Calu3 (cell line): ENCODE data around the gene CLEC4M. TPM values are rescaled to one million over a fixed set of nuclear protein-coding genes. Genes with fewer than 3 reads are reported as not detected.

ENCODE experiments used
- BruUV-seq: library from RNA; stranded (reverse); fragments of 400-500 nt; replicated peaks from 2 replicates; lab custom pipeline; 2021; lab: Mats Ljungman, UMichigan
- CTCF ChIA-PET: fragments of 300-600 bp; sonication (Branson Sonifier 250); formaldehyde crosslinking; loops from one replicate; lab custom pipeline; 2022; ENCODE audit warnings: antibody characterized with exemption; lab: Charles Lee
- DNase-seq: peaks from one replicate; pipeline ENCODE4 v3.0.0; 2022
- H3K27ac Mint-ChIP-seq: one replicate; pipeline ENCODE4 v1.8.0; 2022; ENCODE audit warnings: mixed read lengths; ENCODE audit not compliant: unreplicated experiment
- H3K27me3 Mint-ChIP-seq: one replicate; pipeline ENCODE4 v1.8.0; 2022; ENCODE audit warnings: mixed read lengths; ENCODE audit not compliant: unreplicated experiment
- H3K36me3 Mint-ChIP-seq: one replicate; pipeline ENCODE4 v1.8.0; 2022; ENCODE audit warnings: mild to moderate bottlenecking, moderate library complexity, mixed read lengths; ENCODE audit not compliant: insufficient read depth, unreplicated experiment
- H3K4me1 Mint-ChIP-seq: one replicate; pipeline ENCODE4 v1.8.0; 2022; ENCODE audit warnings: mild to moderate bottlenecking, low read depth, mixed read lengths; ENCODE audit not compliant: unreplicated experiment
- H3K4me3 Mint-ChIP-seq: one replicate; pipeline ENCODE4 v1.8.0; 2022; ENCODE audit warnings: mild to moderate bottlenecking, low read depth, moderate library complexity, mixed read lengths; ENCODE audit not compliant: unreplicated experiment
- H3K9me3 Mint-ChIP-seq: one replicate; pipeline ENCODE4 v1.8.0; 2022; ENCODE audit warnings: low read depth, mixed read lengths; ENCODE audit not compliant: unreplicated experiment
- intact Hi-C: fragments of 100-400 bp; cut with micrococcal nuclease; formaldehyde crosslinking; loops from one replicate; pipeline ENCODE4 v1.10.0; 2022; ENCODE audit not compliant: unreplicated experiment
- total RNA-seq: library from RNA; stranded (reverse); gene quantifications from 2 replicates; pipeline ENCODE4 v1.2.3, GENCODE V29; 2022
- TF ChIP-seq, protein P1 (sequence below): fragments of 200-600 bp; IDR thresholded peaks from one replicate; pipeline ENCODE4 v1.8.0; 2022; ENCODE audit warnings: antibody characterized with exemption; ENCODE audit not compliant: unreplicated experiment

The CLEC4M gene
- total RNA-seq, 1 experiment from 2014 or later, result not detected

- CTCF ChIA-PET, result no interaction called here
- no peak for DNase-seq
- Mint-ChIP-seq H3K27me3 (peaks cover 80% of the 10 kb centered on the region), H3K4me3 (no peak within 1 kb of the TSS), H3K9me3 (no peaks in the 10 kb centered on the region), H3K4me1 (no peaks in the 10 kb centered on the region), H3K36me3 (no peaks in the 10 kb centered on the region), H3K27ac (no peak within 1 kb of the TSS)
- intact Hi-C loops, result no loop called here
- TF ChIP-seq, protein P1, sequence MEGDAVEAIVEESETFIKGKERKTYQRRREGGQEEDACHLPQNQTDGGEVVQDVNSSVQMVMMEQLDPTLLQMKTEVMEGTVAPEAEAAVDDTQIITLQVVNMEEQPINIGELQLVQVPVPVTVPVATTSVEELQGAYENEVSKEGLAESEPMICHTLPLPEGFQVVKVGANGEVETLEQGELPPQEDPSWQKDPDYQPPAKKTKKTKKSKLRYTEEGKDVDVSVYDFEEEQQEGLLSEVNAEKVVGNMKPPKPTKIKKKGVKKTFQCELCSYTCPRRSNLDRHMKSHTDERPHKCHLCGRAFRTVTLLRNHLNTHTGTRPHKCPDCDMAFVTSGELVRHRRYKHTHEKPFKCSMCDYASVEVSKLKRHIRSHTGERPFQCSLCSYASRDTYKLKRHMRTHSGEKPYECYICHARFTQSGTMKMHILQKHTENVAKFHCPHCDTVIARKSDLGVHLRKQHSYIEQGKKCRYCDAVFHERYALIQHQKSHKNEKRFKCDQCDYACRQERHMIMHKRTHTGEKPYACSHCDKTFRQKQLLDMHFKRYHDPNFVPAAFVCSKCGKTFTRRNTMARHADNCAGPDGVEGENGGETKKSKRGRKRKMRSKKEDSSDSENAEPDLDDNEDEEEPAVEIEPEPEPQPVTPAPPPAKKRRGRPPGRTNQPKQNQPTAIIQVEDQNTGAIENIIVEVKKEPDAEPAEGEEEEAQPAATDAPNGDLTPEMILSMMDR, result no peak
- BruUV-seq, result no TSS peak
Measured at GRCh38 chr19:7732045-7732444, 31.0 kb upstream of the CLEC4M start, which contains the start of gene CLEC4G. TSS of gene CLEC4G (minus strand) at chr19:7732110. CDS start at chr19:7732102, 8 bp downstream.

DNA sequence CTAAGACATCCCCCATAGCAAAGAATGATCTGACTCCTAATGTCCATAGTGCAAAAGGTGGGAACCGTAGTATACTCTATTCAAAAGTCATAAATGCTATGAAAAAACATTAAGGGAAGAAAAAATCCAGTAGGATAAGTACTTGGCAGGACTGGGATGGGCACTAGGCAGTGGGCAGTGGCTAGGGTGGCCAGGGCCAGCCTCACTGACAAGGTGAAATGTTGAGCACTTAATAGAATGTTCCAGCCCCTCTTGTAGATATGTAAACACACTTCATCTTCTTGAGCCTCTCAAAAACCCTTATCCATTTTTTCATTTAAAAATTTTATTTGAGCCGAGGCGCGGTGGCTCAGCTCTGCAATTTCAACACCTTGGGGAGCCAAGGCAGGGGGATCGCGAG lies 29.7 kb upstream of the CLEC4M start:
- Mint-ChIP-seq H3K27ac (no peak overlapping the region), H3K9me3 (no peaks in the 10 kb centered on the region), H3K4me1 (no peaks in the 10 kb centered on the region), H3K4me3 (no peak overlapping the region), H3K27me3 (peaks cover 72% of the 10 kb centered on the region), H3K36me3 (no peaks in the 10 kb centered on the region)
- intact Hi-C loops, result no loop called here
- TF ChIP-seq, protein P1, result no peak
- no peak for DNase-seq
- CTCF ChIA-PET, result no interaction called here
- BruUV-seq, result no TSS peak

DNA sequence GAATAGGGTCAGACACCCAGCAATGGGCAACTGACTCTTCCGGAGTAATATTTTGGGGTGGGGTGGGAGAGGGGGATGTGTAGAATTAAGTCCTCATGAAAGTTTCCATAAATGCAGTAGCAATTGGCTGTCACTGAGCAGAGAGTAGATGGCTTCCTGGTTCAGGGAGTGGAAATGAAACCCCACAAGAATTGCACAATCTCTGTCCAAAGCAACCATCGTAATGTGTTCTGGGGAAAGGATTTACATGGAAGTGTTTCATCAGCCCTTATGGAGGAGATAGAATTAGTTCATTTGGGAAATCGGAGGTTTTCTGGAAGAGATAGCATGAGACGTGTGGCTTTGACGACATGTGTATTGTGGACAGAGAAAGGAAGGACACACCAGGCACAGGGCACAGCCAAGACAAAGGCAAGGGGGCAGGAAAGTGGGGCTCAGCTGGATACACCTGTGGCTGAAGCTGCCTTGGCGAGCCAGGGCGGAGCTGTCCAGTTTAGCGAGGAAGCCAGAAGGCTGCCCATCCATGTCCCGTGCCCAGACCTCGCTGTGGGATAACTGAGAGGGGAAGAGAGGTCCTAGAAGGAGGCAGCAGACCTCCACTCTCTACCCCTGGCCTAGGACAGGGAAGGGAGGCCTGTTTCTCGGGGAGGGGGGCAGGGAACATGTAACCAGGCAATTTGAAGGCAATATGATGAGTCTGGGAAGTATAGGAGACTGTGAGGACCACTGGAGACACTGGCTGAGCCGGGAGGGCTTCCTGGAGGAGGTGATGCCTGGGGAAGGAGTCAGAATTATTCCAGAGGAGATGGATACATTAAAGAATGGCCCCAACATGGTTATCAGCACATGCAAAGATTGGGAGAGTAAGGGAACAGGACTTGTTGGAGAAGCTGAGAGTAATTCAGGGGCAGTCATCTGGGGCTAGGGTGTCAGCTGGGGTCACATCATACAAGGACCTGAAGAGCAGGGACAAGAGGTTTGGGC lies 28.5 kb upstream of the CLEC4M start:
- CTCF ChIA-PET, result interaction anchor here (0.6 kb wide), 1 partner anchor 186 kb away, joined by 3 read pairs; no protein-coding TSS in a partner anchor
- Mint-ChIP-seq H3K27ac (no peak overlapping the region), H3K27me3 (peaks cover 72% of the 10 kb centered on the region), H3K36me3 (no peaks in the 10 kb centered on the region), H3K4me3 (no peak overlapping the region), H3K4me1 (no peaks in the 10 kb centered on the region), H3K9me3 (no peaks in the 10 kb centered on the region)
- intact Hi-C loops, result no loop called here
- no peak for DNase-seq
- no TSS peak for BruUV-seq
- TF ChIP-seq, protein P1, result no peak

DNA sequence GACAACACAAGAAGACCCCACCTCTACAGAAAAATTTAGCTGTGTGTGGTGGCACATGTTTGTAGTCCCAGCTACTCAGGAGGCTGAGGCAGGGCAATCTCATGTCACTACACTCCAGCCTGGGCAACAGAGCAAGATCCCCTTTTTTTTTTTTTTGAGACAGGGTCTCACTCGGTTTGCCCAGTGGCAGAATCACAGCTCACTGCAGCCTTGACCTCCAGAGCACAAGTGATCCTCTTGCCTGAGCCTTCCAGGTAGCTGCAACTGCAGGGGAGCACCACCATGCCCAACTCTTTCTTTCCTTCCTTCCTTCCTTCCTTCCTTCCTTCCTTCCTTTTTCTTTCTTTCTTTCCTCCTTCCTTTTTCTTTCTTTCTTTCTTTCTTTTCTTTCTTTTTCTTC lies 26.9 kb upstream of the CLEC4M start:
- Mint-ChIP-seq H3K27me3 (peaks cover 79% of the 10 kb centered on the region), H3K9me3 (no peaks in the 10 kb centered on the region), H3K4me1 (no peaks in the 10 kb centered on the region), H3K36me3 (no peaks in the 10 kb centered on the region), H3K27ac (no peak overlapping the region), H3K4me3 (no peak overlapping the region)
- DNase-seq, result no peak
- CTCF ChIA-PET, result no interaction called here
- TF ChIP-seq, protein P1, result no peak
- intact Hi-C loops, result no loop called here
- BruUV-seq, result no TSS peak
